Fibroblast of lung (primary cell): ENCODE results near the gene KLHL14. TPM values are rescaled to one million over a fixed set of nuclear protein-coding genes. Genes with fewer than 3 reads are reported as not detected.

Experiments
- DNase-seq, 2 donors: peaks; one replicate each; pipeline versions ENCODE4 v3.0.0 to v3.0.0-alpha.2; 2010; ENCODE audit warnings: low read depth in 2 of 2
- H2AFZ ChIP-seq: 2 replicates; pipeline ENCODE4 v1.5.1; 2012; ENCODE audit warnings: low read length, control low read depth, inconsistent platforms
- H3K27ac ChIP-seq: 2 replicates; pipeline ENCODE4 v1.5.1; 2011; ENCODE audit warnings: low read length, control low read depth; ENCODE audit not compliant: insufficient read depth
- H3K27me3 ChIP-seq: 2 replicates; pipeline ENCODE4 v1.5.1; 2011; ENCODE audit warnings: mild to moderate bottlenecking, low read length; ENCODE audit not compliant: control insufficient read depth, insufficient read depth
- H3K36me3 ChIP-seq: 2 replicates; pipeline ENCODE4 v1.5.1; 2011; ENCODE audit warnings: low read length; ENCODE audit not compliant: control insufficient read depth, insufficient read depth
- H3K4me1 ChIP-seq: 2 replicates; pipeline ENCODE4 v1.5.1; 2011; ENCODE audit warnings: low read length; ENCODE audit not compliant: control insufficient read depth, insufficient read depth; ENCODE audit errors: extremely low read depth
- H3K4me2 ChIP-seq: 2 replicates; pipeline ENCODE4 v1.5.1; 2011; ENCODE audit warnings: low read length, control low read depth; ENCODE audit not compliant: insufficient read depth; ENCODE audit errors: extremely low read depth
- H3K4me3 ChIP-seq, 4 experiments: fragments of 200-600 bp in 1 of 4; sonication (generic) in 1 of 4; replicated peaks in 1 of 4; 2 replicates each; pipeline ENCODE4 v1.5.1; 2011 to 2016; ENCODE audit warnings: low read length in 4 of 4, low read depth in 3 of 4, mild to moderate bottlenecking in 3 of 4, control low read depth in 2 of 4, inconsistent platforms in 1 of 4, mixed read lengths in 1 of 4; ENCODE audit not compliant: insufficient read depth in 1 of 4; ENCODE audit errors: control extremely low read depth in 1 of 4
- H3K79me2 ChIP-seq: 2 replicates; pipeline ENCODE4 v1.5.1; 2012; ENCODE audit warnings: mild to moderate bottlenecking, low read length, inconsistent platforms; ENCODE audit not compliant: control insufficient read depth, insufficient read depth
- H3K9ac ChIP-seq: 2 replicates; pipeline ENCODE4 v1.5.1; 2011; ENCODE audit warnings: mild to moderate bottlenecking, low read length, control low read depth; ENCODE audit not compliant: insufficient read depth
- H3K9me3 ChIP-seq: 2 replicates; pipeline ENCODE4 v1.5.1; 2012; ENCODE audit warnings: low read depth, low read length; ENCODE audit not compliant: control insufficient read depth, insufficient read depth
- H4K20me1 ChIP-seq: 2 replicates; pipeline ENCODE4 v1.5.1; 2011; ENCODE audit warnings: low read length; ENCODE audit not compliant: control insufficient read depth, insufficient read depth; ENCODE audit errors: extremely low read depth
- EZH2 ChIP-seq: IDR thresholded peaks from 2 replicates; pipeline ENCODE4 v1.5.1; 2012; ENCODE audit warnings: low read length, control low read depth, mild to moderate bottlenecking; ENCODE audit errors: missing control alignments
- polyA plus RNA-seq, 2 donors: library from polyadenylated mRNA; depleted of rRNA in 1 of 2; stranded (reverse) in 1 of 2; unstranded in 1 of 2; fragments of >200 nt; gene quantifications; 2 replicates each; pipeline ENCODE4 v1.2.1, GENCODE V29; 2011 to 2012; ENCODE audit warnings: missing spikeins in 1 of 2
- total RNA-seq: library from RNA; depleted of rRNA; stranded (reverse); fragments of >200 nt; gene quantifications from 2 replicates; pipeline ENCODE4 v1.2.1, GENCODE V29; 2014
- TF ChIP-seq, protein P1 (sequence below), 2 donors: IDR thresholded peaks in 1 of 2; conservative IDR thresholded peaks in 1 of 2; 1 replicate in 1 of 2; 2 replicates in 1 of 2; pipeline ENCODE4 v1.5.1; 2011 to 2012; ENCODE audit warnings: low read length in 2 of 2, control low read depth in 1 of 2, inconsistent platforms in 1 of 2, low read depth in 1 of 2, mild to moderate bottlenecking in 1 of 2

The KLHL14 gene
- total and polyA plus RNA-seq, 2 donors (not counting 1 experiment from before 2014, with no cell fraction given) = not detected

DNA sequence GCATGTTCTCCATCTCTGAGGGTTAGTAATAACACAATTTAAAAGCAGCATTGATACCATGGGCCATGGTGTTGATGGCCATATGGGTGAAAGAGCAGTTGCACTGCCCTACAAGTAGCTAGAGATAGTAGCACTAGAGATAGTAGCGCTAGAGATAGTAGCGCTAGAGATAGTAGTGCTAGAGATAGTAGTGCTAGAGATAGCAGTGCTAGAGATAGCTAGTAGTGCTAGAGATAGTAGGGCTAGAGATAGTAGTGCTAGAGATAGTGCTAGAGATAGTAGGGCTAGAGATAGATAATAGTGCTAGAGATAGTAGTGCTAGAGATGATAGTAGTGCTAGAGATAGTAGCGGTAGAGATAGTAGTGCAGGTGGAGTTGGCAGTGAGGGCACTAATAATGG is 39.5 kb upstream of the KLHL14 start:
- no peaks in the 10 kb centered on the region for H3K79me2 ChIP-seq
- H3K4me3 ChIP-seq = no peak overlapping the region
- H3K27me3 ChIP-seq = no peaks in the 10 kb centered on the region
- no peaks in the 10 kb centered on the region for H3K9me3 ChIP-seq
- H3K4me1 ChIP-seq = no peaks in the 10 kb centered on the region
- H4K20me1 ChIP-seq = no peaks in the 10 kb centered on the region
- DNase-seq = no peak
- H3K4me2 ChIP-seq = no peak overlapping the region
- H2AFZ ChIP-seq = no peak overlapping the region
- TF ChIP-seq, protein P1, sequence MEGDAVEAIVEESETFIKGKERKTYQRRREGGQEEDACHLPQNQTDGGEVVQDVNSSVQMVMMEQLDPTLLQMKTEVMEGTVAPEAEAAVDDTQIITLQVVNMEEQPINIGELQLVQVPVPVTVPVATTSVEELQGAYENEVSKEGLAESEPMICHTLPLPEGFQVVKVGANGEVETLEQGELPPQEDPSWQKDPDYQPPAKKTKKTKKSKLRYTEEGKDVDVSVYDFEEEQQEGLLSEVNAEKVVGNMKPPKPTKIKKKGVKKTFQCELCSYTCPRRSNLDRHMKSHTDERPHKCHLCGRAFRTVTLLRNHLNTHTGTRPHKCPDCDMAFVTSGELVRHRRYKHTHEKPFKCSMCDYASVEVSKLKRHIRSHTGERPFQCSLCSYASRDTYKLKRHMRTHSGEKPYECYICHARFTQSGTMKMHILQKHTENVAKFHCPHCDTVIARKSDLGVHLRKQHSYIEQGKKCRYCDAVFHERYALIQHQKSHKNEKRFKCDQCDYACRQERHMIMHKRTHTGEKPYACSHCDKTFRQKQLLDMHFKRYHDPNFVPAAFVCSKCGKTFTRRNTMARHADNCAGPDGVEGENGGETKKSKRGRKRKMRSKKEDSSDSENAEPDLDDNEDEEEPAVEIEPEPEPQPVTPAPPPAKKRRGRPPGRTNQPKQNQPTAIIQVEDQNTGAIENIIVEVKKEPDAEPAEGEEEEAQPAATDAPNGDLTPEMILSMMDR (conservative IDR thresholded peaks at IDR 0.05 in 1 of 2, IDR thresholded peaks at IDR 0.05 in 1 of 2; ENCODE audit: low read depth in 1 of 2, low read length in 2 of 2) = no peak
- no peak for TF ChIP-seq EZH2
- H3K27ac ChIP-seq = no peak overlapping the region
- no peaks in the 10 kb centered on the region for H3K36me3 ChIP-seq
- no peak overlapping the region for H3K9ac ChIP-seq

DNA sequence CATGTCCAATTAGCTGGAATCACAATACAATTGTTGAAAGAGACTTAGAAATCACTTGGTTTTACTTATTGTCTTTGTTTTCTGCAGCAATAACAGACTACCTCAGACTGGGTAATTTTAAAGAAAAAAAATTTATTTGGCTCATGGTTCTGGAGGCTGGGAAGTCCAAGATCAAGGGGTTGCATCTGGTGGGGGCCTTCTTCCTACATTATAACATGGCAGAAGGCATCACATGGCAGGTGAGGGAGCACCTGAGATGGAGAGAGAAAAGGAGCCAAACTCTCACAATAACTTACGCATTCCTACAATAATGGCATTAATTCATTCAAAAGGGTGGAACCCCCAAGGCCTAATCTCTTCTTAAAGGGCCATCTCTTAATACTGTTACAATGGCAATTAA is 37.5 kb upstream of the KLHL14 start:
- H3K4me1 ChIP-seq = no peaks in the 10 kb centered on the region
- no peaks in the 10 kb centered on the region for H3K36me3 ChIP-seq
- H3K27me3 ChIP-seq = no peaks in the 10 kb centered on the region
- no peak for DNase-seq
- TF ChIP-seq EZH2 = no peak
- TF ChIP-seq, protein P1 (conservative IDR thresholded peaks at IDR 0.05 in 1 of 2, IDR thresholded peaks at IDR 0.05 in 1 of 2; ENCODE audit: low read depth in 1 of 2, low read length in 2 of 2) = no peak
- H3K27ac ChIP-seq = no peak overlapping the region
- H3K9ac ChIP-seq = no peak overlapping the region
- H3K9me3 ChIP-seq = no peaks in the 10 kb centered on the region
- no peaks in the 10 kb centered on the region for H4K20me1 ChIP-seq
- no peaks in the 10 kb centered on the region for H3K79me2 ChIP-seq
- H2AFZ ChIP-seq = no peak overlapping the region
- H3K4me3 ChIP-seq = no peak overlapping the region
- H3K4me2 ChIP-seq = no peak overlapping the region

DNA sequence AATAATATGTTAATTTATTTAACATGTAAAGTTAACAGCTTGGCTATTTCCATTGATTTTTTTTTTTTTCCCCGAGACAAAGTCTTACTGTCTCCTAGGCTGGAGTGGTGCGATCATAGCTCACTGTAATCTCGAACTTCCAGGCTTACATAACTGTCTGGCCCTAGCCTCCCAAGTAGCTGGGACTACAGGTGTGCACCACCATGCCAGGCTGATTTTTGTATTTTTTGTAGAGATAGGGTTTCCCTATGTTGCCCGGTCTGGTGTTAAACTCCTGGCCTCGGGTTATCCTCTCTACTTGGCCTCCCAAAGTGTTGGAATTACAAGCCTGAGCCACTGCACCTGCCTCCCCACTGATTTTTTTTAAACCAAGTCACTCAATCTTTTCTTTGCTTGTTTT is 32.5 kb upstream of the KLHL14 start:
- Histone ChIP-seq H3K27me3 (no peaks in the 10 kb centered on the region), H2AFZ (no peak overlapping the region), H4K20me1 (no peaks in the 10 kb centered on the region), H3K27ac (no peak overlapping the region), H3K4me2 (no peak overlapping the region), H3K79me2 (no peaks in the 10 kb centered on the region), H3K9me3 (no peaks in the 10 kb centered on the region), H3K9ac (no peak overlapping the region), H3K4me3 (no peak overlapping the region), H3K36me3 (no peaks in the 10 kb centered on the region), H3K4me1 (no peaks in the 10 kb centered on the region)
- no peak for TF ChIP-seq EZH2
- TF ChIP-seq, protein P1 (conservative IDR thresholded peaks at IDR 0.05 in 1 of 2, IDR thresholded peaks at IDR 0.05 in 1 of 2; ENCODE audit: low read depth in 1 of 2, low read length in 2 of 2) = no peak
- no peak for DNase-seq
